ENCODE measurements around the gene HBG1.

Gene HBG1

DNA sequence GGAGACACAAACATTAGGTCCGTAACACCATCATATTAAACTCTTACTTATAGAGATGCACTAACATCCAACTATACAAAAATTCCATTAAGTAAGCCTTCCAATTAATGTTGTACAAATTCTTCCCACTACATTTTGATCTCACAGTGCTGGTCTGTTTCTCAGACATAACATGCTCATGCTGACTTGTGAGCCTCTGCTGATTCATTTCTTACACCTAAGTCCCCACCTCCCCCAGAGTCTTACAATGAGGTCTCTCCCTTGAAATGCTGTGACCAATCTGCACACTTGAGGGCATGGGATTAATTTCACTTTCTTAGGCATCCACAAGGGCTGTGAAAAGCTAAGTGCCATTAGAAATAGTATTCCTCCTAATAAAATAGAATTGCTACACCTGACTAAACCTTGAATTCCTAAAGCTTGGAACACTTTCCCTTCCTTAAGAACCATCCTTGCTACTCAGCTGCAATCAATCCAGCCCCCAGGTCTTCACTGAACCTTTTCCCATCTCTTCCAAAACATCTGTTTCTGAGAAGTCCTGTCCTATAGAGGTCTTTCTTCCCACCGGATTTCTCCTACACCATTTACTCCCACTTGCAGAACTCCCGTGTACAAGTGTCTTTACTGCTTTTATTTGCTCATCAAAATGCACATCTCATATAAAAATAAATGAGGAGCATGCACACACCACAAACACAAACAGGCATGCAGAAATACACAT, 2.0 kb downstream of the HBG1 start:
- DNase-seq: no peak

DNA sequence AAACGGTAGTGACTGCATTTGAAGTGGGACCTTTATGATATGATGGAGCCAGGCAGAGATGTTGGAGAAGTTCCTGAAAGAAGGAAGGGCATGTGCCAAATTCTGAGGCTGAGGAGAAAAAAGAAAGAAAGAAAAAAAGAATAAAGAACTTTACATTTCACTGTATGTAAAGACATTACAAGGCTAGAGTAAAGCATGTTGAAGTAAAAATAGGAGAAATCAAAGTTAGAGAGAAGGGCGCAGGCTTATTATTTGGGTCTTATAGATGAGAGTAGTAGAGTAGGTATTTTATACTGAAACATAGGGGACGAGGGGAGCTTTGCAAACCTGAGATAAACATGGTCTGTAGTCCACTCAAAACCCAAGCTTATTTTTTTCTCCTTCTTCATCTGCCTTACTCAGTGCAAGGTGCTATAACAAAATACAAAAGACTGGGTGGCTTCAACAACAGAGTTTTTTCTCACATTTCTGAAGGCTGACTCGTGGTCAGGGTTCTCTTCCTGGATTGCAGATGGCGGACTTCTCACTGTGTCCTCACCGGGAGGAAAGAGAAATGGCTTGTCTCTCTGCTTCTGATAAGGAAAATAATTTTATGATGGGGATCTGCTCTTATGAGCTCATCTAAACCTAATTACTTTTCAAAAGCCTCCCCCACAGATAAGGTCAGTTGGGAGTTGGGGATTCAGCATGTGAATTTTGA, 2.7 kb downstream of the HBG1 start:
- no peak for DNase-seq

DNA sequence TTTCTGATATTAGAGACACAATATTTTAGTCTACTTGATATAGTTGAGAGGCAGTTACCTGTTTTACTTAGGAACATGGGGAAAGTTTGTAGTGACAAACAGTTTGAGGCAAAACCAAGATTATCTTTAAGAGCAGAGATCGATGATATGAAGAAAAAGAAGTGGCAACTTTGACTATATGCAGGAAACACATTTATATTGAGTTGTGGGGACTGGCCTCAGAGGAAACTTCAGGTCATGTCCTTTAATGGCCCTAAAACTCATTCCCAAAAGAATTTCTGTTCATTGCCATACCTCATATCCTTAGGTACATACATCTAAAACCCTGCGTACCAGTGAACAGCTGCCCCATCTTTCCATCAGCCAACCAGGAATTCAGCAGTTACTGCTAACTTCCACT, 4.5 kb downstream of the HBG1 start:
- DNase-seq: no peak

DNA sequence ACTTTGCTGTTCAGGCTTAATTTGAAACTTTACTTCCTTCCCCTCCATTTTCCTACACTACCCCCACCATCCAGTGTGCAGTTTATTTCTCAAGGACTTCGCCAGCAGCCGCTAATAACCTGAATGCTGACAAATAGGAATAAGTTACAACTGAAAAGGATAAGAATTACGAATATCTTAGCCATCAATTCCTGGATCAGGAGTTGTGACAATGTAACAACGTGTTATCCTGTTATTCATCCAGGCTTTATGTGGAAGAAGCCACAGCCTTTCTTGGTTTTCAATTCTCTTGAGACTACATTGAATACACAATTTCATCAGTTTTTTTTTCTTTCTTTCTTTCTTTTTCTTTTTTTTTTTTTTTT, 5.9 kb downstream of the HBG1 start:
- no peak for DNase-seq

DNA sequence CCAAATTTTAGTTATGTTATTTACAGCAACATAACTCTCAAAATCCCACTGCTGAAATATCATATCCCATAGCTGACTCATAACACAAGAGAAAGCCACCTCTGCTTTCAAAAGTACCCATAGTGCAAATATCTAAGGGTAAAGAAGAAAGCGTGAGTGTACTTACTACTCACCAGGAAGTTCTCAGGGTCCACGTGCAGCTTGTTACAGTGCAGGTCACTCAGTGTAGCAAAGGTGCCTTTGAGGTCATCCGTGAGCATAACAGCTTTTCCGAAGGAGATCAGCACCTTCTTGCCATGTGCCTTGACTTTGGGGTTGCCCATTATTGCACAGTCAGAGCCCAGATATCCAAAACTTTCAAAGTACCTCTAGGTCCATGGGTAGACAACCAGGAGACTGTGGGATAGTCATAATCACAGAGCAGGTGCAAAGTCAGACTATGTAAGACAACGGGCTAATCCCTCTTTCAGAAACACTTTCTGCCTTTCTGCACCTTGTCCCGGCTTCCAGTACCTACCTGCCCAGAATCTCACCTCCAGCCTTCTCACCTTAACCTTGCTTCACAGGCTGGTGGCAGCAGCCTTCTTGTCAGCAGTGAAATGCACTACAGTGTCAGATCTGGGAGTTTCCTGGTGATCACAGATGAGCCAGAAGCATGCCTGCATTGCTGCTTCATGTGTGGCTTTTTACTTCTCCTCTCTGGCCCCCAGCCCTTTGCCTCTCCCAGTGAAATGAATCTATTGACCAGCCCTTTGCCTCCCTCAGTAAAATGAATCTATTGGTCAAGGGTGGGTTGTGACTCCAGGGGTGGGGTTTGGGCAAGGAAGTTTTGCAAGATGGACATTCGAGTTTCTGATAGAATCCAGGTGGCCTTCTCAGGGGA, 6.5 kb downstream of the HBG1 start:
- DNase-seq: no peak

DNA sequence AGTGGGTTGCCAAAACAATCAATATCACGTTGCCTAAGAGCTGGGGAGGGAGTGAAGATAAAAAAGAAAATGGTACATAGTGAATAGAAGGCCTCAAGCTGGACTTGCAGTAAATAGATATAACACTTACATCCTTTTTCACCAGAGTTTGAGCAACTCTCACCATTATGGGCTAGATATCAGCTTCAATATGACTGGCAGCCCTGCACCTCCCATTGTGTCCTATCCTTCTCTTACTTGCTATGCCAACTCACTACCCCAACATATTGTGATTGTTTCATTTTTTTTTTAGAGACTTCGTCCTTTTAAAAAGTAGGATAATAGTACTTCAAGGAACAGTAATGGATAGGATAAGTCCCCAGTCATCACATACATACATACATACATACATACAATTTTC, 7.4 kb downstream of the HBG1 start:
- no peak for DNase-seq

DNA sequence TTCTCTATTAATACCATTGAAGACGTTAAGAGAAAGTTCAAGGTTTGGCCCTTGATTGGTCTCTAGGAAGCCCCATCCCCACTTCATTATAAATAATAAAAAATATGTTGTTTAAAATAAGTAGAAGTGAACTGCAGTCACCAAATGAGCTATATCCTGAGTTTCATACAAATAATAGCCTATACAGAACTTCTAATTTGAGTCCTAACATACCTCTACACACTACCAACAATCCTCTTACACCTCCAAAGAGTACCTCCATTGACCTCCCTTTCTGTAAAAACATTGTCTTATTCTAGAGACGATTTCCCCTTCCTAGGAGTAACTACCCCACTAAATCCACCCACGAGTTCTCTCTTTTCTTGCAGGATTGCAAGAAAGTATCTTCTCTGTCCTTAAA, 8.2 kb downstream of the HBG1 start:
- no peak for DNase-seq

DNA sequence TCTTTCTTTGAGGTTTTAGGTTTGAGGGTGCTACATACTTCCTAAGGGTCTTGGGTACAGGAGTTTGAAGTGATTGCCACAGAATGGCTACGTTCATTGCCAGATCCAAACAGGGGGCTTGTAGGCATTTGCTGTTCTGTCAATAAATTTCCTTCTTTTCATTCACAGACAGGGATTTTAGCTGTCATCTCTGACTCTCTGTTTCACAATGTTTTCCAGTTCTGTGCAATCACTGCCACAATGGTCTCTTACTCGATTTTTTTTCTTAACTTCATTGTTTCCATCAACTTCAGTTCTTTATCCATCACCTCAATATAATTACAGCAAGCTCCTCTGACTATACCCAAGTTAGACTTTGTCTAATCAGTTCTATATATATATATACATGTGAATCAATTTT, 9.2 kb downstream of the HBG1 start:
- DNase-seq: no peak

DNA sequence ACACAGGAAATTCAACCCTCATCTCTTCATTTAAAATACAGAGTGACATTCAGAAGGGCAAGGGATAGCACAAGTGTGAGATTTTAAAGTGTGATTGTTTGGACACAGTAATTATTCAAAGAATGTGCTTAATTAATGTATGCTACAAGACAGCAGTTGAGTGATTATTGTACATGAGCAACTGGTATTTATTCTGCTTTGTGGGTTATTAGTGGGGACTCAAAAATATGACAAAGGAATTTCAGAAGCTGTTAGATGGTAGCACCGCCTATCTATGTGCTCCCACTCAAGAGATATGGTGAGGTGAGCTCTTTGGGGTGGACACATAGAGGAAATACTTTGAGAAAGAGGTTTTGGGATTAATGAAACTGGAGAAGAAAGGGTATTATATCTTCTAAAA, 9.6 kb downstream of the HBG1 start:
- DNase-seq: no peak

DNA sequence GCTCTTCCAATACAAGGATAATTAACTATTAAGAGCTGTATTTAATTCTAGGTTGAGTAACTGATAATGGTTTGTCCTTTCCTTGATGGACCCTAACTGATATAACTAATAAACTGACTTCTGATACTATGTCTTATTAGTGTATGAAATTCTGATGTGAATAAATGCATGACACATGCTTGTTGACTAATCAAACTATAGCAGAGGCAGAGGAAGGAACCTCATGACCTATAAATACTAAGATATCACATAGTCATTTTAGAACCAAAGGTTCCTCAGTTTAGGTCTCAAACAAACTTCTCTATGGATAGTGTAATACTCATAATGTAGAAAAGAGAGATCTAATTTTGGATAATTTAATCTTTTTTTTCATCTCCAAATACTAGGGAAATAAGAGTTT, 10.6 kb downstream of the HBG1 start:
- no peak for DNase-seq

DNA sequence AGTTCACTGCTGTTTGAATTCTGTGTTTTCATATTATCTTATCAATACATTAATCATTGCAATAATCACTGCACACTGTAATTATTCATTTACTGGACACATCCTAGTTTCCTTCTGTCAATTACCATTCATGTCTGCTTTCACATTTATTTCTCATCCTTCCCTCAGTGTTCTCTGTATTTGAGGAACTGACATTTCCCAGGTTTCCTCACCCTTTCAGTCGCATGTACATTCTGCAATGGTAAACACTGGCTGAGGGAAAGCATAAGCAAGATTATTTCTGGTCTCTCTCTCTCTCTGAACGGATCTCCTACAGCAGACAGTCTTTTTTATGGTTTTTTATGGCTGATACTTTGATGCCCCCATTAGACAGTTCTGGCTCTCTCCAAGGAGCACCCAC, 11.2 kb downstream of the HBG1 start:
- DNase-seq: no peak

DNA sequence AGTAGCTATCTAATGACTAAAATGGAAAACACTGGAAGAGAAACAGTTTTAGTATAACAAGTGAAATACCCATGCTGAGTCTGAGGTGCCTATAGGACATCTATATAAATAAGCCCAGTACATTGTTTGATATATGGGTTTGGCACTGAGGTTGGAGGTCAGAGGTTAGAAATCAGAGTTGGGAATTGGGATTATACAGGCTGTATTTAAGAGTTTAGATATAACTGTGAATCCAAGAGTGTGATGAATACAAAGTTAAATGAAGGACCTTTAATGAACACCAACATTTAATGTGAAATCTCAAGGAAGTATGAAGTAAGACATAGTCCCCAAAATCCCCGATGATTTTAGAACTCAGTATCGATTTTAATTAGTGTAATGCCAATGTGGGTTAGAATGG, 12.2 kb downstream of the HBG1 start:
- no peak for DNase-seq

DNA sequence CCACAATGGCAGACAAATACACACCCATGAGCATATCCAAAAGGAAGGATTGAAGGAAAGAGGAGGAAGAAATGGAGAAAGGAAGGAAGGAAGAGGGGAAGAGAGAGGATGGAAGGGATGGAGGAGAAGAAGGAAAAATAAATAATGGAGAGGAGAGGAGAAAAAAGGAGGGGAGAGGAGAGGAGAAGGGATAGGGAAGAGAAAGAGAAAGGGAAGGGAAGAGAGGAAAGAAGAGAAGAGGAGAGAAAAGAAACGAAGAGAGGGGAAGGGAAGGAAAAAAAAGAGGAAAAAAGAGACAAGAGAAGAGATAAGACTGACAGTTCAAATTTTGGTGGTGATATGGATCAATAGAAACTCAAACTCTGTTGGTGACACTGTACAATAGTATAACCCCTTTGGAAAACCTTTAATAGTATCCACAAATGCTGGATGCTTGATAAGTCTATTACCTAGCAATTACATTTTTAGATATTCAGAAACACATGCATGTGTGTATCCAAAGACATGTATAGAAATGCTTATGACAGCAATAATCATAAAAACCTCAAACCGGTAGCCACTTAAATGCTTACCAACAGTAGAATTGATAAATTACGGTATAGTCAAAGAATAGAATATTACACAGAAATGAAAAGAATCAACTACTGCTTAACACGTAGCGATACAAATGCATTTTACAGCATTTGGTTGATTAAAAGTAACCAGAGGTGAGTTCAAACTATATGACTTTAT, 14.1 kb downstream of the HBG1 start:
- DNase-seq: no peak

DNA sequence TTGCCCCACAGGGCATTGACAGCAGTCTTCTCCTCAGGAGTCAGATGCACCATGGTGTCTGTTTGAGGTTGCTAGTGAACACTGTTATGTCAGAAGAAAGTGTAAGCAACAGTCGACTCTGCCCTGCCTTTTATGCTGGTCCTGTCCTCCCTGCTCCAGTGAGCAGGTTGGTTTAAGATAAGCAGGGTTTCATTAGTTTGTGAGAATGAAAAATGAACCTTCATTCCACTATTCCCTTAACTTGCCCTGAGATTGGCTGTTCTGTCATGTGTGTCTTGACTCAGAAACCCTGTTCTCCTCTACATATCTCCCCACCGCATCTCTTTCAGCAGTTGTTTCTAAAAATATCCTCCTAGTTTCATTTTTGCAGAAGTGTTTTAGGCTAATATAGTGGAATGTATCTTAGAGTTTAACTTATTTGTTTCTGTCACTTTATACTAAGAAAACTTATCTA, 15.2 kb downstream of the HBG1 start, which contains the start of gene HBD:
Gene HBD, minus strand, starts transcription at position 103 of the 454 bp plus-strand sequence. Its CDS starts 50 bp downstream, at position 53.
- no peak for DNase-seq

DNA sequence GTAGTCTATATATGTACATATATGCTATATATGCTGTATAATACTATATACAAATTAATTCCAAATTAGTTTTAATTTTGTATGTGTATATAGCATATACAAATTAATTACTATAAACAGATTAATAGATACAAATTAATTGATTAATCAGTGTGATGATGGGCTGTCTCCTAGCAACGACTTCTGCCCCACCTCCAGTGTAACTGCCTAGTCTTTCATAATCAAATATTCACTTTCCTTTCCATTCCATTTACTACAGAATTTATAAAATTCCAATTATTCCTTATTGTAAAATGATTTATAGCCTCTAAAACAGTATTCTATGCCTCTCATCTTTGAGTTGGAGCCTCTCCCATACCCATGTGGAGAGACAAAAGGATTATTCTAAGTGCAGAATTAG, 16.4 kb downstream of the HBG1 start:
- DNase-seq: no peak

DNA sequence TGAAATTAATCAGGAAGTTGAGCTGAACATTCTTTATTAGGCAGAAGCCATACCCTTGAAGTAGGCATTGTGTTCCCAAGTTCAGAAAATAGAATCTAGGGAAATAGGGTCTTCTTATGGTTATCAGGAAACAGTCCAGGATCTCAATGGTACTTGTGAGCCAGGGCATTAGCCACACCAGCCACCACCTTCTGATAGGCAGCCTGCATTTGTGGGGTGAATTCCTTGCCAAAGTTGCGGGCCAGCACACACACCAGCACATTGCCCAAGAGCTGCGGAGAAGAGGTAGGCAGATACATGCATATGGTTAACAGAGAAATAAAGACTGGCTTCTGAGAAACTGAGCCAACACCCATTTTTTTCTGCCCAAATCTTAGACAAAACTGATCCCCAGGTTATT, 16.8 kb downstream of the HBG1 start:
- no peak for DNase-seq

DNA sequence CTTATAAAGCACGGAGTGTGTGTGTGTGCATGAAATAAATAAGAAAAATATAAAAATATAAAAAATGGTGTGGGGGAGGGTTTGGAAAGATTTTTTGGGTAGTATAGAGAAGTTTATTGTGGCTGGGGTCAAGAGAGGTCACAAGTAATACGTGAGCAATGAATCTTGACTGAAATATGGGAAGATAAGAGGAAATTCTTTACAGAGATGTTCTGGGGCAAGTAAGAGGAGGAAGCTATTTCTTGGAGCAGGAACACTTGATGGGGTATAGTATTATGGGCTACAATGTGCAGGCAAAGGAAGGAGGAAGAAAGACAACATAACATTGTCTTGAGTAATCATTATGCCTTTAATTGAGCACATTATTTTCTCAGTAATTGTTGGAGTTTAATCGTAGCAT, 17.5 kb downstream of the HBG1 start:
- no peak for DNase-seq

DNA sequence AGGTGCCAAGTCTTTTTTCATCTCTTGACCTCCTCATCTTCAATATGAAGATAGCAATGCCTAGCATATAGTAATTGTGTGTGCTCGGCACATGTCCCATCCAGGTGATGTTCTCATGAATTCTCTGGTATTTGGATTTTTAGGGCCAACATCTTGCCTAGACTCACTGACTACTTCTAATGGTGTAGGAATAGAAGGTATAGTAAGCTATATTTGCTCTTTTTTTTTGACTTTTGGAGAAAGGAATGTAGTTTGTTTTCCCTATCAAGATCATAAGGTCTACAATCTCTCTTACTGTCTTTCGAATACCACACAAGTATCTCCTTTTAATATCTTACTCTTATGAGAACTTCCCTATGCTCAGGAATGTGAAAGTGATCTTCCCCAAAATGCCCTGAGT, 18.5 kb downstream of the HBG1 start:
- DNase-seq: no peak

DNA sequence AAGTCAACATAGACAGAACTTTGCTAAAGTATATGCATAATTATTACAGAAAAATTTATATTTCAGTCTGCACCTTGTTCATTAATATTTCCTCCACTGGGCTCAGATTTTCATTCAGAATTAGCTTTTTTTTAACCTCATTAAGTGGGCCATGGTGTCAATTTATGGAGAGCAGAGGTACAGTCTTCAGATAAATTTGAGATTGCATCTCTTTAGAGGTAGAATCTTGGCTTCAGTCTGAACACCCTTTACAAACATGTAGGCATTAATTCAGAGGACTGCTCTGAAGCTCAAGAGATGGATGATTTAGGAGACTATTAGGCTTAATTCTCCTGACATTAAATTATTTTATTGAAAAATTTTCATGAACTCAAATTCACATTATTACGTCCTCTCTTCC, 19.4 kb downstream of the HBG1 start:
- DNase-seq: no peak

DNA sequence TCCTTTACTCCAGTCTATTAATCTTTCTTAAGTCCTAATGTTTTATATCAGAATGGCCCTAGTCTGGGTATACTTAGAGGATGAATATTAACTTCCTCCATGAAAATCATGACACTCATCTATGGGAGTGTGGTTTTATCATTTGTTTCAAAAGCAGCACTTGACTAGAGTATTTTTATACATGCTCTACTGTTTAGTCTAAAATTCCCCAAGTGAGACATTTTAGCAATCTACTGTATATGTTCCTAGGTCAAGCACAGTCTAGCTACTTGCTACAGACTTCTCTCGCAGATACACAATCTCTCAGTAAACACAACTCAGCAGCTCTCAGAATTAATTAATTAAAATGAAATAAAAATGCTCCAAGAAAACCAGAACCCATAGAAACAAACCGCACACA, 19.9 kb downstream of the HBG1 start:
- DNase-seq: no peak

DNA sequence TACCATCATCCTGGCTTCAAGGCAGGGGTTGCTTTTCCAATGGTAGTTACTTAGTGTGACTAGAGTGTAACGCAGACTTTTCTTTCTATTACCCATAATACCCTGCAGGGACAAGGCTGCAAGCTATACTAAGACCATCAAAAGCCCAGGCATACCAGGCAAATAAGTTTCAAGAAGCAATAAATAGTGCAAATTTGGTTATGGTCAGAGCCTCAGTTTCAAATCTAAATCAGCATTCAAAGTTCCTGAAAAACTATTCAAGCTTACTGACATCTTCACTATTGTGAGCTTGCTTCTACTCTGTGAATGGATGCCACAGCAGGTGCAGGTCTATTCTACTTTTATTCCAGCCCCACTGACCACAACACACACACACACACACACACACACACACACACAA, 20.3 kb downstream of the HBG1 start:
- DNase-seq: no peak

DNA sequence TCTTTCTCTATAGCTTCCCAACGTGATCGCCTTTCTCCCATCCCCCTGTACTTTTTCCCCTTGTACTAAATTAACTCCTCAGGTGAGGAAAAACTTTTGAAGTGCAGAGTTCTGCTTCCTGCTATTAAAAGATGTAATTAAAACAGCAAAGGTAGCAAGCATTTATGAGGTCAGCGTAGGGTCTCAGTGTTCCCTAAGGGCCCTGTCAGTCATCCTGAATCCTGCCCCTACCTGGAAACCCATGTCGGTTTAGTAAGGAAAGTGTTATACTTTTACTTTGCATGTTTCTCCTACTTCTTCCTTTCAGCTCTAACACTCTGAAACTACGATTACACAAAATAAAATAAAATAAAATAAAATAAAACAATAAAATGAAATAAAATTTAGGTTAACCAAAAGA, 21.5 kb downstream of the HBG1 start:
- no peak for DNase-seq
